IPS-18c (cell line): ENCODE data around the gene TGFB1.
"Not testable (repeated sequence)": the region's sequence is repeated elsewhere in the genome, so short reads cannot be mapped to it uniquely, and the experiment has no call there.

ENCODE experiments used
- H3K4me3 ChIP-seq: 2 replicates; pipeline ENCODE4 v1.7.0; 2013; ENCODE audit warnings: low read depth, mild to moderate bottlenecking, low read length, moderate library complexity; ENCODE audit not compliant: insufficient read depth
- H3K9me3 ChIP-seq: one replicate; pipeline ENCODE4 v1.6.1; 2013; ENCODE audit warnings: mild to moderate bottlenecking, low read length, moderate library complexity; ENCODE audit not compliant: control insufficient read depth, insufficient read depth

Gene TGFB1

GRCh38 chr19:41355035-41355434 lies 1.3 kb upstream of the TGFB1 start:
- H3K4me3 ChIP-seq, result no peak overlapping the region
- no peaks in the 10 kb centered on the region for H3K9me3 ChIP-seq

DNA sequence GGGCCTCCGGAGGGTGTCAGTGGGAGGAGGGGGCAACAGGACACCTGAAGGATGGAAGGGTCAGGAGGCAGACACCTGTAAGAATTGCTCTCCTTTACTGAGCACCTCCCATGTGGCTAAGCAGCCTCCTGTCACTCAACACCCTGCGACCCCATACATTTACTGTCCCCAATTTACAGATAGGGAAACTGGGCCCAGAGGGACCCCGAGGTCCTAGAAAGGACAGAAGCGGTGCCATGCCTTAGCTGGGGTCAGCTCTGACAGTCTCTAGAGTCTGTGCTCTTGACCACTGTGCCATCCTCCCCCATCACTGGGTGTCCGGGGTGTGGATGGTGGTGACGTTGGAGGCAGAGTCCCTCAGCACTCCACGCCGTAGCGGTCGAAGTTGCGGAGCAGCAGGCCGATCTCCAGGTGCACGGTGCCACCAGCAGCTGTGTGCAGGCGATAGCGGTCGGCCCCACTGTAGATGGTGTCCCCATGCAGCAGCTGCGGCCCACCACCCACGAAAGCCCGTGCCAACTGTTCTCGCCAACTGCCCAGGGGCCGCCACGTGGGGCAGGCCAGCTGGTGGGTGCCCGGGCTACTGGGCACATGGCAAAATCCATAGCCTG lies 726 bp upstream of the TGFB1 start:
- H3K4me3 ChIP-seq, result peak overlapping the region; percentile 78; the same call in 1 of the 2 replicates

GRCh38 chr19:41352609-41353465 lies 885 bp downstream of the TGFB1 start:
- no peaks in the 10 kb centered on the region for H3K9me3 ChIP-seq
- H3K4me3 ChIP-seq, result peak overlapping the region; percentile 78

More for the DNA sequence above, 726 bp upstream of the TGFB1 start:
- no peaks in the 10 kb centered on the region for H3K9me3 ChIP-seq

DNA sequence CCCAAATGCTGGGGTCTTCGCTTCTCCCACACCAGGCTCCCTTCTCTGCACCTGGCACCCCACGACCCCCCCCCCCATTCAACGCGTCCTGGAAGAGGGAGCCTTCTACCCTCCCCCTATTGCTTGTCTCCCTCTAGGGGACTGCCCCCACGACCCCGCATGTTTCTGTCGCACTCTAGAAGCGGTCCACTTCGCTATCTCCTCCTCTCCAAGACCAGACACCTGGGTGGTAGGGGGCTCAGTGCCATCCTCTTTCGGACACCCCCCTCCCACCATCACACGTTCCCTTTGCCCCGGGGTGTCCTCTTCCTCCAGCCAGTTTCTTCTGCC lies 1.5 kb downstream of the TGFB1 start:
- peak overlapping the region; percentile 78 for H3K4me3 ChIP-seq

GRCh38 chr19:41351339-41352245 lies 2.1 kb downstream of the TGFB1 start:
- Histone ChIP-seq H3K9me3 (no peaks in the 10 kb centered on the region), H3K4me3 (peak overlapping the region; percentile 78)

More for the DNA sequence above, 1.5 kb downstream of the TGFB1 start:
- no peaks in the 10 kb centered on the region for H3K9me3 ChIP-seq

GRCh38 chr19:41350735-41351338 lies 2.9 kb downstream of the TGFB1 start:
- Histone ChIP-seq H3K9me3 (no peaks in the 10 kb centered on the region), H3K4me3 (peak overlapping the region; percentile 78)

GRCh38 chr19:41346916-41347315 lies 6.8 kb downstream of the TGFB1 start:
- H3K9me3 ChIP-seq, H3K4me3 ChIP-seq: not testable (repeated sequence)

- Histone ChIP-seq H3K9me3 (no peaks in the 10 kb centered on the region), H3K4me3 (no peak overlapping the region)
These were observed 9.6 kb downstream of the TGFB1 start for GRCh38 chr19:41344162-41344561.

DNA sequence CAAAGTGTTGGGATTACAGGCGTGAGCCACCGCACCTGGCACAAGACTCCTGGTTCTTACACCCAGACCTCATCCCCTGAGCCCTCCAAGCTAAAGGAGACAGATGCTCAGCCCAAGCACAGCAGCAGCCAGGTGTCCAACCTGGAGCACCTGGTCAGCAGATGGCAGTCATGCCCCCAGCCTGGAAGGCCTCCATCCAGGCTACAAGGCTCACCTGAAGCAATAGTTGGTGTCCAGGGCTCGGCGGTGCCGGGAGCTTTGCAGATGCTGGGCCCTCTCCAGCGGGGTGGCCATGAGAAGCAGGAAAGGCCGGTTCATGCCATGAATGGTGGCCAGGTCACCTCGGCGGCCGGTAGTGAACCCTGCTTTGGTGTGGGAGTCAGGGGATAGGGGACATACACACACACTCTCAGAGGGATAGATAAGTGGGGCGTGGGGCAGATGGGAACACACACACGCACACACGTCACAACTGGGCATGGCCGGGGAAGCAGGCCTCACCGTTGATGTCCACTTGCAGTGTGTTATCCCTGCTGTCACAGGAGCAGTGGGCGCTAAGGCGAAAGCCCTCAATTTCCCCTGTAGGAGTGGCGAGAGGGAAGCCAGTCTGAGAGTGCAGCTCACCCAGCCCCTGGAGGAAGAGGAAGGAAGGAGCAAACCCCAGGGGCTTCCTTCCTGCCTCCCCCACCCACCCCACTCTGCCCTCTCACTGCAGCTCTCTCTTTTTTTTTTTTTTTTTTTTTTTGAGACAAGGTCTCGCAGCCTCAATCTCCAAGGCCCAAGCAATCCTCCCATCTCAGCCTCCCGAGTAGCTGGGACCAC lies 11.8 kb downstream of the TGFB1 start:
- H3K9me3 ChIP-seq, result no peaks in the 10 kb centered on the region

GRCh38 chr19:41339936-41340335 lies 13.8 kb downstream of the TGFB1 start:
- no peaks in the 10 kb centered on the region for H3K9me3 ChIP-seq
- no peak overlapping the region for H3K4me3 ChIP-seq

More for the DNA sequence above, 11.8 kb downstream of the TGFB1 start:
- H3K4me3 ChIP-seq, result no peak overlapping the region

DNA sequence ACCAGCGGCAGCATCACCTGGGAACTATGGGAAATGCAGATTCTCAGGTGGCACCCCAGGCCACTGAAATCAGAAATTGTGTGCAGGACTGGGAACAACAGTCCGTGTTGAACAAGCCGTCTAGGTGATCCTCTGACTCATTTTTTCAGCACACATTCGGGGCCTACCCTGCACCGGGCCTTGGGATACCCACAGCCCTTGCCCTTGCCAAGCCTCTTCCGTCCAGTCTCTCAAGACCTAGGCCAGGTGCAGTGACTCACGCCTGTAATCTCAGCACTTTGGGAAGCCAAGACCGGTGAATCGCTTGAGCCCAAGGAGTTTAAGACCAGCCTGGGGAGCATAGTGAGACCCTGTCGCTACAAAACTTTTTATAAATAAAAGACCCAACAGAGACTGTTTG lies 18.3 kb downstream of the TGFB1 start:
- no peaks in the 10 kb centered on the region for H3K9me3 ChIP-seq
- H3K4me3 ChIP-seq, result no peak overlapping the region

DNA sequence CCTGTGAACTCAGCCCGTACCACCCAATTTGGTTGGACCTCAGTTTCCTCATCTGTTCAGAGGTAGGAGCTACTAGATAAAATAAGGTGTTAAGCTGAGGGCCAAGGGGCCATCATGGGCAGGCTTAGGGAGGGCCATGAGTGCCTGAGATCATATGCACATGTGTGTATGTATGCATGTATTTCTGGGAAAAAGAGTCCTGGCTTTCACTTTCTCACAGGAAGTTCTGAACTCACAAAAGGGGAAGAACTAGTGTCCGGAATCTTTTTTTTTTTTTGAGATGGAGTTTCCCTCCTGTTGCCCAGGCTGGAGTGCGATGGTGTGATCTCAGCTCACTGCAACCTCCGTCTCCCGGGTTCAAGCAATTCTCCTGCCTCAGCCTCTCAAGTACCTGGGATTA lies 18.9 kb downstream of the TGFB1 start:
- Histone ChIP-seq H3K4me3 (no peak overlapping the region), H3K9me3 (no peaks in the 10 kb centered on the region)

GRCh38 chr19:41332468-41332867 lies 21.3 kb downstream of the TGFB1 start:
- Histone ChIP-seq H3K9me3 (no peaks in the 10 kb centered on the region), H3K4me3 (no peak overlapping the region)

DNA sequence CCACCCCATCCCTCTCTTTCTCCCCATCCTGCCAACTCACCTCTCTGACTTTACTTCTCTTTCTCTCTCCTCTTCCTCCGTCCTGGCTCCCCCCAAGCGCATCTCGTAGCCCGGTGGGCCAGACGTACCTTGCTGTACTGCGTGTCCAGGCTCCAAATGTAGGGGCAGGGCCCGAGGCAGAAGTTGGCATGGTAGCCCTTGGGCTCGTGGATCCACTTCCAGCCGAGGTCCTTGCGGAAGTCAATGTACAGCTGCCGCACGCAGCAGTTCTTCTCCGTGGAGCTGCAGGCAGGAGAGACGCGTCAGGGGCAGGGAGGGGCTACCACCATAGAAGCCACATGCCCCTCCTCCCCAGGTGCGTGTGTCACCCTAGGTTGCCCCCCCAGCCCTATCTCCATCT lies 21.7 kb downstream of the TGFB1 start:
- Histone ChIP-seq H3K4me3 (no peak overlapping the region), H3K9me3 (no peaks in the 10 kb centered on the region)

GRCh38 chr19:41330946-41331678 lies 22.6 kb downstream of the TGFB1 start:
- Histone ChIP-seq H3K9me3 (no peaks in the 10 kb centered on the region), H3K4me3 (no peak overlapping the region)

DNA sequence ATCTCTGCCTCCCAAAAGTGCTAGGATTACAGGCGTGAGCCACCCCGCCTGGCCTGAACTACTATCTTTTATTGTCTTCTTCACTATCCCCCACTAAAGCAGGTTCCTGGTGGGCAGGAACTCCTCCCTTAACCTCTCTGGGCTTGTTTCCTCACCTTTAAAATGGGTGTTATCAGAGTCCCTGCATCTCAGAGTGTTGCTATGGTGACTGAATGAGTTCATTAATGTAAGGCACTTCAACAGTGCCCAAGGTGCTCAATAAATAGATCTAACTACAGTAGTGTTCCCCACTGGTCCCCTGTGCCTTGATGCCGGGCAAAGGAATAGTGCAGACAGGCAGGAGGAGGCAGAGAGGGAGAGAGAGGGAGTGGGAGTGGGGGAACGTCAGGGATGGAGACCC lies 23.2 kb downstream of the TGFB1 start:
- H3K9me3 ChIP-seq, result no peaks in the 10 kb centered on the region
- H3K4me3 ChIP-seq, result no peak overlapping the region
